Activated T-cell treated with anti-CD3 and anti-CD28 coated beads, Interleukin-2, amount 50 U/mL, for 4 hours (primary cell): ENCODE data around the gene ABO. TPM values are rescaled to one million over a fixed set of nuclear protein-coding genes. Genes with fewer than 3 reads are reported as not detected.
"Not testable (repeated sequence)": the region's sequence is repeated elsewhere in the genome, so short reads cannot be mapped to it uniquely, and the experiment has no call there.

Experiments
- ATAC-seq, 2 donors: fragments of 200-7000 bp; cut with Tn5 transposase; one replicate each; pipeline ENCODE4 v1.10.0; 2021
- DNase-seq: peaks from one replicate; pipeline ENCODE4 v3.0.0-alpha.2; 2020
- H3K27me3 Mint-ChIP-seq: one replicate; pipeline ENCODE4 v1.8.0; 2021; ENCODE audit warnings: low read depth, mixed read lengths
- H3K36me3 Mint-ChIP-seq: one replicate; pipeline ENCODE4 v1.8.0; 2022; ENCODE audit warnings: mixed read lengths; ENCODE audit not compliant: insufficient read depth
- H3K4me1 Mint-ChIP-seq: one replicate; pipeline ENCODE4 v1.8.0; 2021; ENCODE audit warnings: low read depth, mixed read lengths
- H3K4me3 Mint-ChIP-seq: one replicate; pipeline ENCODE4 v1.8.0; 2021; ENCODE audit warnings: mild to moderate bottlenecking, moderate library complexity, mixed read lengths
- H3K9me3 Mint-ChIP-seq: one replicate; pipeline ENCODE4 v1.8.0; 2021; ENCODE audit warnings: mixed read lengths
- total RNA-seq, 3 donors: library from RNA; stranded (reverse); gene quantifications; one replicate each; pipeline ENCODE4 v1.2.1, GENCODE V29; 2021

The ABO gene
- total RNA-seq, 3 donors from 2014 or later = 0.08 TPM; not detected in 2

GRCh38 chr9:133278161-133279114, 3.4 kb upstream of the ABO start:
- DNase-seq = no peak
- H3K9me3 Mint-ChIP-seq = no peaks in the 10 kb centered on the region
- H3K4me1 Mint-ChIP-seq = peaks cover 2% of the 10 kb centered on the region
- ATAC-seq = no peak
- H3K36me3 Mint-ChIP-seq = no peaks in the 10 kb centered on the region
- peaks cover 45% of the 10 kb centered on the region for H3K27me3 Mint-ChIP-seq
- H3K4me3 Mint-ChIP-seq = no peak overlapping the region

- H3K4me1 Mint-ChIP-seq = peaks cover 2% of the 10 kb centered on the region
- H3K9me3 Mint-ChIP-seq = no peaks in the 10 kb centered on the region
- H3K4me3 Mint-ChIP-seq = no peak overlapping the region
- DNase-seq = no peak
- peaks cover 52% of the 10 kb centered on the region for H3K27me3 Mint-ChIP-seq
- ATAC-seq = no peak
- no peaks in the 10 kb centered on the region for H3K36me3 Mint-ChIP-seq
Measured at GRCh38 chr9:133277467-133277866, 2.5 kb upstream of the ABO start.

- Mint-ChIP-seq H3K9me3 (no peaks in the 10 kb centered on the region), H3K27me3 (peaks cover 52% of the 10 kb centered on the region), H3K4me1 (peaks cover 2% of the 10 kb centered on the region), H3K4me3 (no peak overlapping the region), H3K36me3 (no peaks in the 10 kb centered on the region)
- no peak for DNase-seq
- ATAC-seq = no peak
Measured at GRCh38 chr9:133276923-133277322, 1.9 kb upstream of the ABO start.

- Mint-ChIP-seq H3K36me3 (no peaks in the 10 kb centered on the region), H3K4me1 (peaks cover 2% of the 10 kb centered on the region), H3K4me3 (no peak overlapping the region), H3K27me3 (peaks cover 54% of the 10 kb centered on the region), H3K9me3 (no peaks in the 10 kb centered on the region)
- ATAC-seq (no peak), DNase-seq (no peak)
Measured at GRCh38 chr9:133276001-133276884, 1.2 kb upstream of the ABO start.

DNA sequence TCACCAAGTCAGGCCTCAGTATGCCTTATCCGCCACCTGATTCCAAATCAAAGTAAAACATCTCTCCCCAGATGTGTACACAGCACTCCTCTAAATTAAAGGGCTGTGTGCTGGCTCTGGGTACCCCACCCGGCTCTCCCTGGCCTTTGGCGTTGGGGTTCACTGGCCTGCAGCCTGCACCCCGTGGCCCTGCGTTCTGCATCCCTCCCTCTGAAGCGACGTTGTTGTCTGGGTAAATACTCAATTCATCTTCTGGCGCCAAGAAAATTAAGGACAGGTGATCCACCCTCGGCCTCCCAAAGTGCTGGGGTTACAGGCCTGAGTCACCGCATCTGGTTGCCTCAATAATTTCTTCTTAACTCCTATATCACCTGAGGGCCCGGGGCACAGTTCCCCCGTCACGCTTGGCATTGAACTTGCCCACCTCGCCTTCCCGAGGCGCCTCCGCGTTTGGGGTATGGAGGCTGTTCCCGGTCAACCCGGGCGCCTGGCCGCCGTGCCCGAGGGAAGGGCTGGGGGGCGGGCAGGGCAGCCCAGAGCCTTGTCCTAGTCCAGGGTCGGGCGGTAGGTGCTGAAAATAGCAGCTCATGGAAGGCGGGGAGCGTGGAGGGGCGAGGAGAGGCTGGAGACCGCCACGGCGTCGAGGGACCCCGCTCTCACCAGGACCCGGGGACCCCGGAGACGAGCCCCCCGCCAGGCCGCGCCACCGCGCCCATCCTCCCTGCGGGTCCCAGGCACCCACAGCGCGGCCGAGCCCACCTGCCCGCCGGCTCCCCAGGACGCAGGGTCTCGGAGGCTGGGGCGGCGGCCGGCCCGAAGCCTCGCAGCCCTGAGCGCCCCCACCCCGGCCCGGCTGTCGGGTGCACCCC, 531 bp downstream of the ABO start:
- ATAC-seq (peak in 1 of 2 donors; percentile 27), DNase-seq (no peak)
- H3K4me1 Mint-ChIP-seq = peaks cover 2% of the 10 kb centered on the region
- no peak overlapping the region for H3K4me3 Mint-ChIP-seq
- no peaks in the 10 kb centered on the region for H3K9me3 Mint-ChIP-seq
- no peaks in the 10 kb centered on the region for H3K36me3 Mint-ChIP-seq
- H3K27me3 Mint-ChIP-seq = peaks cover 51% of the 10 kb centered on the region

DNA sequence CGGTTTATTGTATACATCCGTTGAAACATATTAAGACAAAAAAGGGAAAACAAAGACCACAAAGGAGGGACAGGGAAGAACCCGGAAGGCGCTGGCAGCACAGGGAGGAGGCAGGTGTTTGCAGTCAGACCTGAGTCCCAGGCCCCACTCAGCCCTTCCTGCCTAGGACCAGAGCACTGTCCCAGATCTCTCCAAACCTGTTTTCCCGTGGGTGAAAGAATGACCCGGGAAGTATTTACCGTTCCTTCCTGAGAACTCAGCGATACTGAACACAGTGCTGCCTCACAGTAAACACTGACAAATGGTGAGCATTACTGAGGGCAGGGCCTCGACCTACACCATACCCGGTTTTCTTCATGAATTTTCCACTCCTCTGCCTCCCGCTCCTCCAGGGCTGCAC, 1.2 kb downstream of the ABO start:
- peaks cover 49% of the 10 kb centered on the region for H3K27me3 Mint-ChIP-seq
- no peak for ATAC-seq
- no peaks in the 10 kb centered on the region for H3K9me3 Mint-ChIP-seq
- no peak for DNase-seq
- H3K4me1 Mint-ChIP-seq = peaks cover 2% of the 10 kb centered on the region
- H3K36me3 Mint-ChIP-seq = no peaks in the 10 kb centered on the region
- no peak overlapping the region for H3K4me3 Mint-ChIP-seq

GRCh38 chr9:133273098-133273497, 1.9 kb downstream of the ABO start:
- H3K27me3 Mint-ChIP-seq = peaks cover 48% of the 10 kb centered on the region
- no peak overlapping the region for H3K4me3 Mint-ChIP-seq
- no peaks in the 10 kb centered on the region for H3K9me3 Mint-ChIP-seq
- no peaks in the 10 kb centered on the region for H3K36me3 Mint-ChIP-seq
- DNase-seq = no peak
- H3K4me1 Mint-ChIP-seq = peaks cover 2% of the 10 kb centered on the region
- ATAC-seq = no peak

- Mint-ChIP-seq H3K4me1 (no peaks in the 10 kb centered on the region), H3K27me3 (peaks cover 31% of the 10 kb centered on the region), H3K36me3 (no peaks in the 10 kb centered on the region), H3K4me3 (no peak overlapping the region), H3K9me3 (no peaks in the 10 kb centered on the region)
- ATAC-seq = no peak
- no peak for DNase-seq
Measured at GRCh38 chr9:133269537-133270362, 5.3 kb downstream of the ABO start.

DNA sequence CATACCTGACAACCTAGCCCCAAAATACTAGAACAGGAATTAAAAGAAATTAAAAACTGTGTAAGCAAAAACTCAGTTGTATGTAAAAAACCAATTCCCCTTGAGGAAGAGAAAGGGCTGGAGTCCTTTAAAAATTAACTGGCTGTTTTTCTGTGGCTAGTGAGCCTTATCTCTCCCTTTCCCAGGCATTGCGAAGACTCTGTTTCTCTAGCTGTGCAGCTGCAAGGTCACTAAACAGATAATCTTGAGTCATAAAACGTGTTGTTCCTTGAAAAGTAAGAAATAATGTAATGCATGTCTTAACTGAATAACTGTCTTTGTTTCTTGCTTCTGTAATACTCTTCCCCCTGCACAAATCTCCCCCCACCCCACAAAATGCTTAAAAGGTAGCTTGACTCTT, 5.9 kb downstream of the ABO start:
- ATAC-seq, H3K4me1 Mint-ChIP-seq, H3K9me3 Mint-ChIP-seq, H3K36me3 Mint-ChIP-seq, DNase-seq, H3K4me3 Mint-ChIP-seq: not testable (repeated sequence)
- peaks cover 29% of the 10 kb centered on the region for H3K27me3 Mint-ChIP-seq

DNA sequence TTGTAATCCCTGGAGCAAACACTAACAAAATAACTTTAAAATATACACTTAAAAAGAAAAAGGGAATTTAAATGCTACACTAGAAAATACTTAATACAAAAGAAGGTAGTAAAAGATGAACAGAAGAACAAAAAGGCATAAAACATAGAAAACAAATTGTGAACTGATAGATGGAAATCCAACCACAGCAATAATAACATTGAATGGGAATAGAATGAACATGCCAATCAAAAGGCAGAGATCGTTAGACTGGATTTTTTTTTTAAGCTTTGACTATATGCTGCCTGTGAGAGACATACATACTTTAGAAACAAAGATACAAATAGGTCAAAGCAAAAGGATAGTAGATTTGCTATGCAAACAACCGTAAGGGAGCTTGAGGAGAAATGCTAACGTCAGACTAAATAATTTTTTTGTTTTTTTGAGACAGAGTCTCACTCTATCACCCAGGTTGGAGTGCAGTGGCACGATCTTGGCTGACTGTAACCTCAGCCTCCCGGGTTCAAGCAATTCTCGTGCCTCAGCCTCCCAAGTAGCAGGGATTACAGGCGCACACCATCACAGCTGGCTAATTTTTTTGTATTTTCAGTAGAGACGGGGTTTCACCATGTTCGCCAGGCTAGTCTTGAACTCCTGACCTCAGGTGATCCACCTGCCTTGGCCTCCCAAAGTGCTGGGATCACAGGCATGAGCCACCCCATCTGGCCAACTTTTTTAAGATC, 6.5 kb downstream of the ABO start:
- Mint-ChIP-seq H3K4me3 (no peak overlapping the region), H3K4me1 (no peaks in the 10 kb centered on the region), H3K9me3 (no peaks in the 10 kb centered on the region), H3K36me3 (no peaks in the 10 kb centered on the region), H3K27me3 (peaks cover 27% of the 10 kb centered on the region)
- ATAC-seq (no peak), DNase-seq (no peak)

DNA sequence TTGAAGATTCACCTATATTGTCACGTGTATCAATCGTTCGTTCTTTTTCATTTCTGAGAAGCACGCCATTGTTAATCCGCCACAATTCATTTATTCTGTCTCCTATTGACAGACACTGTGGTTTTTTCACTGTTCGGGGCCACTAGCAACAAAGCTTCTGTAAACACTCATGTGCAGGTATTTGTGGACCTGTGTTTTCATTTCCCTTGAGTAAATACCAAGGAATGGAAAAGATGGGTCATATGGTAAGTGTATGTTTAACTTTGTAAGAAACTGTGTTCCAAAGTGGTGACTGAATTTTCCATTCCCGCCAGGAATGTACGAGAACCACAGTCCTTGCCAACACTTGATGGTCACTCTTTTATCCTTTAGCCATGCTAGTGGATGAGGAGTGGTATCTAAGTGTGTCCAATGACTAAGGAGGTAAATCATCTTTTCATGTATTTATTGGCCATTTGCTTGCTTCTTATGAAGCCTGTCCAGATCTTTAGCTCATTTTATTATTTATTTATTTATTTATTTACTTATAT, 10.7 kb downstream of the ABO start:
- Mint-ChIP-seq H3K36me3 (no peaks in the 10 kb centered on the region), H3K27me3 (peaks cover 17% of the 10 kb centered on the region), H3K9me3 (no peaks in the 10 kb centered on the region), H3K4me1 (no peaks in the 10 kb centered on the region), H3K4me3 (no peak overlapping the region)
- ATAC-seq (no peak), DNase-seq (no peak)

- Mint-ChIP-seq H3K9me3 (no peaks in the 10 kb centered on the region), H3K27me3 (peaks cover 15% of the 10 kb centered on the region), H3K36me3 (no peaks in the 10 kb centered on the region), H3K4me1 (no peaks in the 10 kb centered on the region), H3K4me3 (no peak overlapping the region)
- DNase-seq (no peak), ATAC-seq (no peak)
Measured at GRCh38 chr9:133263557-133263956, 11.4 kb downstream of the ABO start.

DNA sequence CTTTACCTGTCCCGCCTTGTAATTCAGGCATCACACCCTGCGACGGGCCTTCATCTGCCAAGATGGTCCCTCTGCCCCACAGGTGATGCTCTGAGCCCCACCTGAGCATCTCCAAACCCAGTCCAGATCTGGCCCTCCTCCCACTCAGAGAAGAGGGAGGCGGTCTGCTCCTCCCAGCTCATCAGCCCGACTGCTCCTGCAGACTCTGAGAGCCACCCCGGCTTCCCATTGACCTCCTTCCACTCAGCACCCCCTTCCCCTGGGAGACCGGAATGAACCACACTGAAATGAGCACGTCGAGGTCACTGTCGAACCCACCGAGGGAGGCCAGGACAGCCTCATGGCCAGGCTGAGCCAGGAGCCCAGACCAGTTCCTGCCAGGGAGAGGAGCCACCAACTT, 12.8 kb downstream of the ABO start:
- Mint-ChIP-seq H3K4me3 (no peak overlapping the region), H3K9me3 (no peaks in the 10 kb centered on the region), H3K36me3 (no peaks in the 10 kb centered on the region), H3K4me1 (no peaks in the 10 kb centered on the region), H3K27me3 (peaks cover 15% of the 10 kb centered on the region)
- no peak for DNase-seq
- ATAC-seq = no peak
